GM20000 (cell line): ENCODE results near the gene VCAN.
A peak's percentile ranks its signal among the peaks of the same experiment; 100 is the strongest.
"Not testable (repeated sequence)": the region's sequence is repeated elsewhere in the genome, so short reads cannot be mapped to it uniquely, and the experiment has no call there.

ENCODE experiments used
- DNase-seq: peaks from one replicate; pipeline ENCODE4 v3.0.0; 2012; ENCODE audit warnings: low spot score
- CTCF ChIP-seq: IDR thresholded peaks from 2 replicates; pipeline ENCODE4 v1.5.1; 2012; ENCODE audit warnings: mild to moderate bottlenecking, control low read depth; ENCODE audit errors: extremely low read depth, missing control alignments

VCAN gene

GRCh38 chr5:83434946-83435345, 36.6 kb upstream of the VCAN start:
- DNase-seq, result no peak
- no peak for TF ChIP-seq CTCF

GRCh38 chr5:83436276-83436675, 35.3 kb upstream of the VCAN start:
- no peak for TF ChIP-seq CTCF
- no peak for DNase-seq

GRCh38 chr5:83437697-83438096, 33.8 kb upstream of the VCAN start:
- not testable (repeated sequence) for DNase-seq

GRCh38 chr5:83440826-83441225, 30.7 kb upstream of the VCAN start:
- no peak for TF ChIP-seq CTCF
- DNase-seq, result no peak

GRCh38 chr5:83441747-83442146, 29.8 kb upstream of the VCAN start:
- TF ChIP-seq CTCF, result no peak
- DNase-seq, result peak; percentile 54

GRCh38 chr5:83443534-83443933, 28.0 kb upstream of the VCAN start:
- no peak for TF ChIP-seq CTCF
- DNase-seq, result no peak

GRCh38 chr5:83444445-83444844, 27.1 kb upstream of the VCAN start:
- DNase-seq, result no peak
- no peak for TF ChIP-seq CTCF

GRCh38 chr5:83446253-83446947, 25.1 kb upstream of the VCAN start:
- no peak for DNase-seq
- no peak for TF ChIP-seq CTCF
